Neural crest cell (in vitro differentiated cells): ENCODE measurements around the gene SLC38A10. TPM values are rescaled to one million over a fixed set of nuclear protein-coding genes. Genes with fewer than 3 reads are reported as not detected.

Source experiments
- DNase-seq: peaks from one replicate; pipeline ENCODE4 v3.0.0; 2021; ENCODE audit warnings: low read depth, mixed read lengths, low spot score
- H3K27ac Mint-ChIP-seq: one replicate; pipeline ENCODE4 v1.8.0; 2021; ENCODE audit warnings: mild to moderate bottlenecking, mixed read lengths; ENCODE audit not compliant: unreplicated experiment
- H3K27me3 Mint-ChIP-seq: 2 replicates; pipeline ENCODE4 v1.8.0; 2021; ENCODE audit warnings: low read depth, mild to moderate bottlenecking, mixed read lengths
- H3K36me3 Mint-ChIP-seq: 2 replicates; pipeline ENCODE4 v1.8.0; 2021; ENCODE audit warnings: low read depth, mild to moderate bottlenecking, mixed read lengths
- H3K4me1 Mint-ChIP-seq: 2 replicates; pipeline ENCODE4 v1.8.0; 2021; ENCODE audit warnings: mixed read lengths
- H3K4me3 Mint-ChIP-seq: one replicate; pipeline ENCODE4 v1.8.0; 2021; ENCODE audit warnings: mild to moderate bottlenecking, mixed read lengths
- H3K9me3 Mint-ChIP-seq: 2 replicates; pipeline ENCODE4 v1.8.0; 2021; ENCODE audit warnings: mixed read lengths
- CTCF ChIP-seq: fragments of 200-600 bp; sonication (generic); conservative IDR thresholded peaks from 2 replicates; pipeline ENCODE4 v1.5.0; 2021; ENCODE audit warnings: antibody characterized with exemption, mild to moderate bottlenecking
- total RNA-seq: library from RNA; stranded (reverse); gene quantifications from 2 replicates; pipeline ENCODE4 v1.2.1, GENCODE V29; 2021

The SLC38A10 gene
- total RNA-seq, 1 donor from 2014 or later = 63.3 TPM

- Mint-ChIP-seq H3K9me3 (no peaks in the 10 kb centered on the region), H3K27me3 (no peaks in the 10 kb centered on the region), H3K36me3 (no peaks in the 10 kb centered on the region), H3K27ac (no peak overlapping the region), H3K4me3 (no peak overlapping the region), H3K4me1 (peaks cover 12% of the 10 kb centered on the region)
- no peak for TF ChIP-seq CTCF
- DNase-seq = no peak
These were observed 76.6 kb downstream of the SLC38A10 start for GRCh38 chr17:81218459-81218858.

GRCh38 chr17:81217491-81217890 is 77.6 kb downstream of the SLC38A10 start:
- H3K4me1 Mint-ChIP-seq = peaks cover 15% of the 10 kb centered on the region
- TF ChIP-seq CTCF = no peak
- H3K36me3 Mint-ChIP-seq = no peaks in the 10 kb centered on the region
- H3K4me3 Mint-ChIP-seq = peak overlapping the region; percentile 65
- H3K9me3 Mint-ChIP-seq = no peaks in the 10 kb centered on the region
- no peak overlapping the region for H3K27ac Mint-ChIP-seq
- no peaks in the 10 kb centered on the region for H3K27me3 Mint-ChIP-seq
- DNase-seq = no peak

- peaks cover 5% of the 10 kb centered on the region for H3K4me1 Mint-ChIP-seq
- H3K9me3 Mint-ChIP-seq = no peaks in the 10 kb centered on the region
- no peak for TF ChIP-seq CTCF
- no peaks in the 10 kb centered on the region for H3K36me3 Mint-ChIP-seq
- no peak overlapping the region for H3K27ac Mint-ChIP-seq
- H3K4me3 Mint-ChIP-seq = no peak overlapping the region
- no peaks in the 10 kb centered on the region for H3K27me3 Mint-ChIP-seq
- no peak for DNase-seq
These were observed 81.1 kb downstream of the SLC38A10 start for GRCh38 chr17:81213978-81214377.

GRCh38 chr17:81212365-81212764 is 82.7 kb downstream of the SLC38A10 start:
- Mint-ChIP-seq H3K4me1 (peaks cover 5% of the 10 kb centered on the region), H3K4me3 (no peak overlapping the region), H3K36me3 (no peaks in the 10 kb centered on the region), H3K27ac (no peak overlapping the region), H3K27me3 (no peaks in the 10 kb centered on the region), H3K9me3 (no peaks in the 10 kb centered on the region)
- DNase-seq = no peak
- no peak for TF ChIP-seq CTCF

GRCh38 chr17:81210868-81211267 is 84.2 kb downstream of the SLC38A10 start:
- no peaks in the 10 kb centered on the region for H3K9me3 Mint-ChIP-seq
- no peak overlapping the region for H3K4me3 Mint-ChIP-seq
- no peak for DNase-seq
- TF ChIP-seq CTCF = no peak
- H3K27me3 Mint-ChIP-seq = no peaks in the 10 kb centered on the region
- peaks cover 5% of the 10 kb centered on the region for H3K4me1 Mint-ChIP-seq
- no peak overlapping the region for H3K27ac Mint-ChIP-seq
- no peaks in the 10 kb centered on the region for H3K36me3 Mint-ChIP-seq

GRCh38 chr17:81210466-81210865 is 84.6 kb downstream of the SLC38A10 start:
- H3K9me3 Mint-ChIP-seq = no peaks in the 10 kb centered on the region
- TF ChIP-seq CTCF = no peak
- H3K4me3 Mint-ChIP-seq = no peak overlapping the region
- no peaks in the 10 kb centered on the region for H3K27me3 Mint-ChIP-seq
- no peak overlapping the region for H3K27ac Mint-ChIP-seq
- no peaks in the 10 kb centered on the region for H3K36me3 Mint-ChIP-seq
- H3K4me1 Mint-ChIP-seq = peaks cover 5% of the 10 kb centered on the region
- no peak for DNase-seq
